Natural killer cell (primary cell): ENCODE data around the gene DLG1. TPM values are rescaled to one million over a fixed set of nuclear protein-coding genes. Genes with fewer than 3 reads are reported as not detected.

ENCODE experiments used
- ATAC-seq, 3 donors: fragments of 150-1000 bp in 2 of 3; fragments of 200-7000 bp in 1 of 3; cut with Tn5 transposase; 1 replicate in 1 of 3; 2 replicates in 2 of 3; pipeline ENCODE4 v1.10.0; 2021; ENCODE audit warnings: mild to moderate bottlenecking in 2 of 3, moderate library complexity in 2 of 3
- DNase-seq, 2 donors: peaks; one replicate each; pipeline versions ENCODE4 v3.0.0 to v3.0.0-alpha.2; 2013 to 2021; ENCODE audit warnings: mixed read lengths in 1 of 2
- H3K27ac ChIP-seq: one replicate; pipeline ENCODE4 v1.5.1; 2013; ENCODE audit warnings: mild to moderate bottlenecking, low read length
- H3K27me3 ChIP-seq: one replicate; pipeline ENCODE4 v1.6.1; 2013; ENCODE audit warnings: low read length; ENCODE audit not compliant: control insufficient read depth, insufficient read depth
- H3K36me3 ChIP-seq: one replicate; pipeline ENCODE4 v1.6.1; 2013; ENCODE audit warnings: low read length; ENCODE audit not compliant: control insufficient read depth, insufficient read depth
- H3K4me1 ChIP-seq: one replicate; pipeline ENCODE4 v1.6.1; 2013; ENCODE audit warnings: low read length; ENCODE audit not compliant: control insufficient read depth, insufficient read depth
- H3K4me3 ChIP-seq: one replicate; pipeline ENCODE4 v1.5.1; 2013; ENCODE audit warnings: low read length
- H3K9me3 ChIP-seq: one replicate; pipeline ENCODE4 v1.6.1; 2013; ENCODE audit warnings: low read length; ENCODE audit not compliant: control insufficient read depth, insufficient read depth
- H3K27ac Mint-ChIP-seq, 2 donors: one replicate each; pipeline ENCODE4 v1.8.0; 2022; ENCODE audit warnings: mild to moderate bottlenecking in 2 of 2, mixed read lengths in 2 of 2, moderate library complexity in 1 of 2
- H3K27me3 Mint-ChIP-seq, 2 donors: one replicate each; pipeline ENCODE4 v1.8.0; 2022; ENCODE audit warnings: low read depth in 2 of 2, mixed read lengths in 2 of 2
- H3K36me3 Mint-ChIP-seq: one replicate; pipeline ENCODE4 v1.8.0; 2022; ENCODE audit warnings: mixed read lengths
- H3K4me1 Mint-ChIP-seq, 2 donors: one replicate each; pipeline ENCODE4 v1.8.0; 2022; ENCODE audit warnings: mixed read lengths in 2 of 2
- H3K4me3 Mint-ChIP-seq: one replicate; pipeline ENCODE4 v1.8.0; 2022; ENCODE audit warnings: mild to moderate bottlenecking, moderate library complexity, mixed read lengths
- H3K9me3 Mint-ChIP-seq, 2 donors: one replicate each; pipeline ENCODE4 v1.8.0; 2022; ENCODE audit warnings: mixed read lengths in 2 of 2
- CTCF ChIP-seq: fragments of 200-600 bp; IDR thresholded peaks from one replicate; pipeline ENCODE4 v1.8.0; 2022; ENCODE audit warnings: antibody characterized with exemption
- WGBS: methylation state at CpG from one replicate; pipeline ENCODE4 v1.1.7; 2013; ENCODE audit warnings: missing lambda C conversion rate; ENCODE audit not compliant: insufficient coverage; 5-methylcytosine and 5-hydroxymethylcytosine counted together
- intact Hi-C: fragments of 100-400 bp; cut with micrococcal nuclease; formaldehyde crosslinking; loops from one replicate; pipeline ENCODE4 v1.14.2; 2022
- total RNA-seq, 4 donors: library from RNA; stranded (reverse); fragments of 120-200 nt in 1 of 4; gene quantifications; one replicate each; pipeline versions ENCODE4 v1.2.3 to v1.2.4, GENCODE V29; 2013 to 2022

DLG1 gene
- total RNA-seq, 3 donors from 2014 or later (not counting 1 experiment from before 2014, with no cell fraction given), result 82.0 to 91.8 (median 89.0) TPM

GRCh38 chr3:197137751-197138150 lies 160.7 kb downstream of the DLG1 start:
- 100% methylated on average over 2 of the region's 5 CpGs for WGBS
- intact Hi-C loops, result no loop called here
- Histone ChIP-seq H3K27me3 (no peaks in the 10 kb centered on the region), H3K27ac (no peak overlapping the region), H3K36me3 (peaks cover 36% of the 10 kb centered on the region), H3K4me3 (no peak overlapping the region), H3K9me3 (no peaks in the 10 kb centered on the region), H3K4me1 (no peaks in the 10 kb centered on the region)
- ATAC-seq (no peak), DNase-seq (no peak)
- Mint-ChIP-seq H3K4me1 (no peaks in the 10 kb centered on the region), H3K27me3 (no peaks in the 10 kb centered on the region), H3K4me3 (no peak overlapping the region), H3K36me3 (no peaks in the 10 kb centered on the region), H3K9me3 (no peaks in the 10 kb centered on the region), H3K27ac (no peak overlapping the region)
- TF ChIP-seq CTCF, result no peak

- Mint-ChIP-seq H3K27ac (no peak overlapping the region), H3K36me3 (no peaks in the 10 kb centered on the region), H3K9me3 (no peaks in the 10 kb centered on the region), H3K4me3 (no peak overlapping the region), H3K27me3 (no peaks in the 10 kb centered on the region), H3K4me1 (no peaks in the 10 kb centered on the region)
- no peaks in the 10 kb centered on the region for H3K9me3 ChIP-seq
- H3K27ac ChIP-seq, result no peak overlapping the region
- 94% methylated on average over 3 of the region's 3 CpGs for WGBS
- ATAC-seq (no peak), DNase-seq (no peak)
- intact Hi-C loops, result no loop called here
- H3K36me3 ChIP-seq, result peaks cover 36% of the 10 kb centered on the region
- TF ChIP-seq CTCF, result no peak
- H3K4me3 ChIP-seq, result no peak overlapping the region
- H3K27me3 ChIP-seq, result no peaks in the 10 kb centered on the region
- no peaks in the 10 kb centered on the region for H3K4me1 ChIP-seq
These were observed 161.7 kb downstream of the DLG1 start for GRCh38 chr3:197136744-197137143.

GRCh38 chr3:197135212-197135611 lies 163.2 kb downstream of the DLG1 start:
- Mint-ChIP-seq H3K4me3 (no peak overlapping the region), H3K4me1 (no peaks in the 10 kb centered on the region), H3K36me3 (no peaks in the 10 kb centered on the region), H3K9me3 (no peaks in the 10 kb centered on the region), H3K27ac (no peak overlapping the region), H3K27me3 (no peaks in the 10 kb centered on the region)
- intact Hi-C loops, result no loop called here
- no peak overlapping the region for H3K4me3 ChIP-seq
- no peaks in the 10 kb centered on the region for H3K4me1 ChIP-seq
- no peaks in the 10 kb centered on the region for H3K27me3 ChIP-seq
- H3K9me3 ChIP-seq, result no peaks in the 10 kb centered on the region
- no peak for DNase-seq
- H3K27ac ChIP-seq, result no peak overlapping the region
- 100% methylated on average over 5 of the region's 5 CpGs for whole genome bisulfite sequencing
- peaks cover 35% of the 10 kb centered on the region for H3K36me3 ChIP-seq
- ATAC-seq, result no peak
- no peak for TF ChIP-seq CTCF

- H3K27me3 Mint-ChIP-seq, result no peaks in the 10 kb centered on the region
- no peaks in the 10 kb centered on the region for H3K27me3 ChIP-seq
- H3K9me3 ChIP-seq, result no peaks in the 10 kb centered on the region
- no peak overlapping the region for H3K4me3 ChIP-seq
- 90% methylated on average over 2 of the region's 2 CpGs for WGBS
- H3K27ac Mint-ChIP-seq, result no peak overlapping the region
- peaks cover 0 to 4% of the 10 kb centered on the region in 2 donors for H3K4me1 Mint-ChIP-seq
- intact Hi-C loops, result no loop called here
- no peak overlapping the region for H3K27ac ChIP-seq
- H3K36me3 Mint-ChIP-seq, result no peaks in the 10 kb centered on the region
- H3K9me3 Mint-ChIP-seq, result no peaks in the 10 kb centered on the region
- H3K4me1 ChIP-seq, result no peaks in the 10 kb centered on the region
- no peak for TF ChIP-seq CTCF
- peaks cover 27% of the 10 kb centered on the region for H3K36me3 ChIP-seq
- DNase-seq, result no peak
- no peak overlapping the region for H3K4me3 Mint-ChIP-seq
- ATAC-seq, result no peak
These were observed 165.4 kb downstream of the DLG1 start for GRCh38 chr3:197132916-197133530.
